ENCODE results near the gene FAR2.
"Not testable (repeated sequence)": the region's sequence is repeated elsewhere in the genome, so short reads cannot be mapped to it uniquely, and the experiment has no call there.

The FAR2 gene

GRCh38 chr12:29148911-29149690 lies at the start of gene FAR2:
TSS of gene FAR2 (plus strand) at chr12:29149278. CDS start at chr12:29270450, 121,172 bp downstream.
- DNase-seq, result no peak

- no peak for DNase-seq
These were observed 46.3 kb upstream of the FAR2 start for GRCh38 chr12:29102741-29103140.

- DNase-seq, result no peak
These were observed 45.5 kb upstream of the FAR2 start for GRCh38 chr12:29103539-29103974.

GRCh38 chr12:29104516-29104915 lies 44.6 kb upstream of the FAR2 start:
- no peak for DNase-seq

- DNase-seq, result no peak
These were observed 38.3 kb upstream of the FAR2 start for GRCh38 chr12:29110506-29111442.

- no peak for DNase-seq
These were observed 36.0 kb upstream of the FAR2 start for GRCh38 chr12:29113101-29113500.

- no peak for DNase-seq
These were observed 32.7 kb upstream of the FAR2 start for GRCh38 chr12:29116414-29116813.

- DNase-seq, result no peak
These were observed 17.5 kb upstream of the FAR2 start for GRCh38 chr12:29131539-29131938.

GRCh38 chr12:29132316-29132715 lies 16.8 kb upstream of the FAR2 start:
- DNase-seq, result no peak

GRCh38 chr12:29133181-29133580 lies 15.9 kb upstream of the FAR2 start:
- no peak for DNase-seq

GRCh38 chr12:29133680-29134079 lies 15.4 kb upstream of the FAR2 start:
- DNase-seq, result no peak

GRCh38 chr12:29138256-29138655 lies 10.8 kb upstream of the FAR2 start:
- DNase-seq, result not testable (repeated sequence)

- DNase-seq, result not testable (repeated sequence)
These were observed 10.2 kb upstream of the FAR2 start for GRCh38 chr12:29138855-29139254.

GRCh38 chr12:29145372-29146170 lies 3.5 kb upstream of the FAR2 start:
- no peak for DNase-seq

GRCh38 chr12:29146196-29146595 lies 2.9 kb upstream of the FAR2 start:
- no peak for DNase-seq

- DNase-seq, result no peak
These were observed 1.1 kb upstream of the FAR2 start for GRCh38 chr12:29147731-29148595.

- DNase-seq, result no peak
These were observed 525 bp upstream of the FAR2 start for GRCh38 chr12:29148596-29148910.

GRCh38 chr12:29149691-29150281 lies 708 bp downstream of the FAR2 start:
- DNase-seq, result no peak

GRCh38 chr12:29150462-29150861 lies 1.4 kb downstream of the FAR2 start:
- no peak for DNase-seq

- DNase-seq, result no peak
These were observed 3.3 kb downstream of the FAR2 start for GRCh38 chr12:29152223-29152868.

- no peak for DNase-seq
These were observed 4.0 kb downstream of the FAR2 start for GRCh38 chr12:29152981-29153630.
